B cell (primary cell): ENCODE data around the gene GFI1.

Experiments used
- CTCF ChIP-seq: fragments of 200-600 bp; IDR thresholded peaks from one replicate; pipeline ENCODE4 v1.8.0; 2022; ENCODE audit warnings: antibody characterized with exemption, mild to moderate bottlenecking
- EZH2 ChIP-seq: IDR thresholded peaks from 2 replicates; pipeline ENCODE4 v1.6.1; 2012; ENCODE audit warnings: borderline replicate concordance, low read depth, mild to moderate bottlenecking, moderate library complexity, low read length; ENCODE audit not compliant: insufficient read depth, poor library complexity, severe bottlenecking

- TF ChIP-seq CTCF = no peak
- no peak for TF ChIP-seq EZH2
Measured at GRCh38 chr1:92487078-92487605, 417 bp upstream of the GFI1 start.
